Parathyroid adenoma (tissue), 2 donors: ENCODE data around the gene NUDT9.

Source experiments
- H2AFZ ChIP-seq: fragments of 300-600 bp; sonication (generic); one replicate; pipeline ENCODE4 v1.7.0; 2017; ENCODE audit warnings: antibody characterized with exemption, mild to moderate bottlenecking
- H3K27ac ChIP-seq: fragments of 300-600 bp; sonication (generic); one replicate; pipeline ENCODE4 v1.7.0; 2017
- H3K27me3 ChIP-seq: fragments of 300-600 bp; sonication (generic); one replicate; pipeline ENCODE4 v1.7.0; 2017; ENCODE audit warnings: low read length; ENCODE audit not compliant: control insufficient read depth, insufficient read depth
- H3K36me3 ChIP-seq: fragments of 300-600 bp; sonication (generic); one replicate; pipeline ENCODE4 v1.7.0; 2017; ENCODE audit warnings: low read length; ENCODE audit not compliant: control insufficient read depth, insufficient read depth
- H3K4me1 ChIP-seq: fragments of 300-600 bp; sonication (generic); one replicate; pipeline ENCODE4 v1.7.0; 2017; ENCODE audit warnings: control low read depth
- H3K4me2 ChIP-seq: fragments of 300-600 bp; sonication (generic); one replicate; pipeline ENCODE4 v1.7.0; 2017; ENCODE audit warnings: low read length
- H3K4me3 ChIP-seq: fragments of 300-600 bp; sonication (generic); one replicate; pipeline ENCODE4 v1.7.0; 2017; ENCODE audit warnings: low read depth, low read length
- H3K79me2 ChIP-seq: fragments of 300-600 bp; sonication (generic); one replicate; pipeline ENCODE4 v1.7.0; 2017; ENCODE audit warnings: control low read depth
- H3K9ac ChIP-seq: fragments of 300-600 bp; sonication (generic); one replicate; pipeline ENCODE4 v1.7.0; 2017; ENCODE audit warnings: mild to moderate bottlenecking
- H3K9me3 ChIP-seq: fragments of 300-600 bp; sonication (generic); one replicate; pipeline ENCODE4 v1.7.0; 2017; ENCODE audit warnings: low read length; ENCODE audit not compliant: control insufficient read depth
- TF ChIP-seq, protein P1 (sequence below): fragments of 300-600 bp; sonication (generic); IDR thresholded peaks from one replicate; pipeline ENCODE4 v1.7.0; 2017; ENCODE audit warnings: antibody characterized with exemption, mild to moderate bottlenecking
- donor health status: primary hyperparathyroidism.

Gene NUDT9

DNA sequence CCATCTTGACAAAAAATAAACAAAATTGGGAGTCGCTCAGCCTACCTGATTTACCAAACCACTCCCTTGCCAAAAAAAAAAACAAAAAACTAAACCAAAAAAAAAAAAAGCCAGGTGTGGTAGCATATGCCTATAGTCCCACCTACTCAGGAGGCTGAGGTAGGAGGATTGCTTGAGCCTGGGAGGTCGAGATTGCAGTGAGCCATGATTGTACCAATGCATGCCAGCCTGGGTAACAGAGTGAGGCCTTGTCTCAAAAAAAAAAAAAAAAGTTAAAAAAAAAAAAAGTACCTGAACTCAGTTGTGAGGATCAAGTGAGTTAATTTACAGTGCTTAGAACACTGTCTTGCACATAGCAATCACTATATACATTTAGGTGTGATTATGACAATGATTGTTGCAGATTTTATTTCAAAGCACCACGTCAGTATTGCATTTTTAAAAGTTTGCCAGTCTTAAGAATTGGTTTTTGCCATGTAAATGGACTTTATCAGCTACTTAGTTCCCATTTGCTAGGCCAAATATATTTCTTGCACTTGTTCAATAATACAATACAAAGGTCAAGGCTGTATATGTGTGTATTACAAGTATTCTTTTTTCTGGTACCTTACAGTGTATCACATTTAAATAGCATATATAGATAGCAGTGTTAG is 4.6 kb downstream of the NUDT9 start:
- TF ChIP-seq, protein P1, sequence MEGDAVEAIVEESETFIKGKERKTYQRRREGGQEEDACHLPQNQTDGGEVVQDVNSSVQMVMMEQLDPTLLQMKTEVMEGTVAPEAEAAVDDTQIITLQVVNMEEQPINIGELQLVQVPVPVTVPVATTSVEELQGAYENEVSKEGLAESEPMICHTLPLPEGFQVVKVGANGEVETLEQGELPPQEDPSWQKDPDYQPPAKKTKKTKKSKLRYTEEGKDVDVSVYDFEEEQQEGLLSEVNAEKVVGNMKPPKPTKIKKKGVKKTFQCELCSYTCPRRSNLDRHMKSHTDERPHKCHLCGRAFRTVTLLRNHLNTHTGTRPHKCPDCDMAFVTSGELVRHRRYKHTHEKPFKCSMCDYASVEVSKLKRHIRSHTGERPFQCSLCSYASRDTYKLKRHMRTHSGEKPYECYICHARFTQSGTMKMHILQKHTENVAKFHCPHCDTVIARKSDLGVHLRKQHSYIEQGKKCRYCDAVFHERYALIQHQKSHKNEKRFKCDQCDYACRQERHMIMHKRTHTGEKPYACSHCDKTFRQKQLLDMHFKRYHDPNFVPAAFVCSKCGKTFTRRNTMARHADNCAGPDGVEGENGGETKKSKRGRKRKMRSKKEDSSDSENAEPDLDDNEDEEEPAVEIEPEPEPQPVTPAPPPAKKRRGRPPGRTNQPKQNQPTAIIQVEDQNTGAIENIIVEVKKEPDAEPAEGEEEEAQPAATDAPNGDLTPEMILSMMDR, result no peak
- Histone ChIP-seq H3K4me2 (no peak overlapping the region), H3K9me3 (no peaks in the 10 kb centered on the region), H3K9ac (no peak overlapping the region), H3K27ac (no peak overlapping the region), H3K4me1 (no peaks in the 10 kb centered on the region), H3K4me3 (no peak overlapping the region), H3K27me3 (no peaks in the 10 kb centered on the region), H3K36me3 (no peaks in the 10 kb centered on the region), H3K79me2 (peaks cover 5% of the 10 kb centered on the region), H2AFZ (no peak overlapping the region)

DNA sequence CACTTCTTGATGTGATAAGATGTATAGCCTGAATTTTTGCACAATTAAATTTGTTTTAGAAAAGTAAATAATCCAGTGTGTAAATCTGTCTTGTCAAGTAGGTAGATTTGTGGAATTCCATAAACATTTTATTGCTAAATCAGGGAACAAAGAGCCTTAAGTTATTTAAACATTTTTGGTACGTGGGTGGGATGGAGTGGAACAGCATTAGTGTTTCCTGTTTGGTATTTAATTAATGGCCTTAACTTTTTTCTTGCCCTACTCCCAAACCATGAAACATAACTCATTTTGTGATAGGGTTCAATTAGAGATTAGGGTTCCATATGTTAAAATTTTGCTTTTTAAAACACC is 5.1 kb downstream of the NUDT9 start:
- H3K4me1 ChIP-seq, result no peaks in the 10 kb centered on the region
- TF ChIP-seq, protein P1, result no peak
- H3K4me3 ChIP-seq, result no peak overlapping the region
- H3K4me2 ChIP-seq, result no peak overlapping the region
- no peak overlapping the region for H3K9ac ChIP-seq
- no peak overlapping the region for H2AFZ ChIP-seq
- no peaks in the 10 kb centered on the region for H3K27me3 ChIP-seq
- no peaks in the 10 kb centered on the region for H3K36me3 ChIP-seq
- H3K27ac ChIP-seq, result no peak overlapping the region
- peaks cover 5% of the 10 kb centered on the region for H3K79me2 ChIP-seq
- no peaks in the 10 kb centered on the region for H3K9me3 ChIP-seq

DNA sequence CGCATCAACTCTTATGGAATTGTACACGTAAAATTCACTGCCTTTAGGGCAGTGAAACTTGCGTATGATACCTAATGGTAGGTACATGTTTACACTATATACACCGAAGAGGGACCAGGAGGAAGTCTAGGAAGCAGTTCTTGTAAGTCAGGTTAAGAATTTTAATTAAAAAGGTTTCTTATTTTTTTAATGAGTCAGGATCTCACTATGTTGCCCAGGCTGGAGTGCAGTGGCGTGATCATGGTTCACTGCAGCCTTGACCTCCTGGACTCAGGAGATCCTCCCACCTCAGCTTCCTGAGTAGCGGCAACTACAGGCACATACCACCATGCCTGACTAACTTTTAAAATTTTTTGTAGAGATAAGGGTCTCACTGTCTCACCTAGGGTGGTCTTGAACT is 6.6 kb downstream of the NUDT9 start:
- peaks cover 5% of the 10 kb centered on the region for H3K79me2 ChIP-seq
- H3K4me2 ChIP-seq, result no peak overlapping the region
- H2AFZ ChIP-seq, result no peak overlapping the region
- H3K9me3 ChIP-seq, result no peaks in the 10 kb centered on the region
- TF ChIP-seq, protein P1, result no peak
- H3K36me3 ChIP-seq, result no peaks in the 10 kb centered on the region
- H3K9ac ChIP-seq, result no peak overlapping the region
- H3K27ac ChIP-seq, result no peak overlapping the region
- no peaks in the 10 kb centered on the region for H3K27me3 ChIP-seq
- peaks cover 2% of the 10 kb centered on the region for H3K4me1 ChIP-seq
- H3K4me3 ChIP-seq, result no peak overlapping the region

DNA sequence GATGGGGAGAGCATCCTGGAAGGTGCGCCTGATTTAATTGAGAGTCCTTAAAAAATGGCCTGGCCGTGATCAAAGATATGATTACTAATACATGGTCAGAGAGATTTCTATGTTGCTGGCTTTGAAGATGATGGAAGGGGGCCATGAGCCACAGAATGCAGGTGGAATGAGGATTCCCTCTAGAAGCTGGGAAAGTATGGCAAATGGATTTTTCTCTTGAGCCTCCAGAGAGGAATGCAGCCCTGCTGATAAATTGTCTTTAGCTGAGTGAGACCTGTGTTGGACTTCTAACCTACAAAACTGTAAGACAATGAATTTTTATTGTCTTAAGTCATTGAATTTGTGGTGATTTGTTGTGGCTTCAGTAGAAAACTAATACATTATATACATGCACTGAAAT is 7.7 kb downstream of the NUDT9 start:
- H3K9ac ChIP-seq, result no peak overlapping the region
- no peak overlapping the region for H3K27ac ChIP-seq
- TF ChIP-seq, protein P1, result no peak
- peaks cover under 1% of the 10 kb centered on the region for H3K79me2 ChIP-seq
- H3K4me3 ChIP-seq, result no peak overlapping the region
- H3K4me2 ChIP-seq, result no peak overlapping the region
- H2AFZ ChIP-seq, result no peak overlapping the region
- no peaks in the 10 kb centered on the region for H3K36me3 ChIP-seq
- H3K27me3 ChIP-seq, result no peaks in the 10 kb centered on the region
- peaks cover 2% of the 10 kb centered on the region for H3K4me1 ChIP-seq
- no peaks in the 10 kb centered on the region for H3K9me3 ChIP-seq

DNA sequence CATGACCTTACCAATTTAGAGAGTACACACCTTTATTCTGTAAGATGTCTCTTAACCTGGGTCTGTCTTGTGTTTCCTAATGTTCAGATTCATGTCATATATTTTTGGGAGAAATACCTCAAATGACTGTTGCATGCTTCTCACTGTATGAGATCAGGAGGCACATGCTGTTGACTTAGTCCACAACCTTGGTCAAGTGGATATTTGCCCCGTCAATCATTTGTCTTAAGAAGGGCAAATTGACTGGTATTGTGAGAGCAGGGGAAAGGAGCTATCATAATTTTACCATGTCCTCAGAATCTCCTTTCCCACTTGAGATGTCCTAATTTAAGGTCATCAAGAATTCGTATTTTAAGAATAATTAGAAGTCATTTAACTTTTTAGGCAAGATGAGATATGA is 11.0 kb downstream of the NUDT9 start:
- Histone ChIP-seq H3K9ac (no peak overlapping the region), H2AFZ (no peak overlapping the region), H3K27me3 (no peaks in the 10 kb centered on the region), H3K4me2 (no peak overlapping the region), H3K9me3 (no peaks in the 10 kb centered on the region), H3K79me2 (no peaks in the 10 kb centered on the region), H3K27ac (no peak overlapping the region), H3K4me1 (peaks cover 2% of the 10 kb centered on the region), H3K4me3 (no peak overlapping the region), H3K36me3 (no peaks in the 10 kb centered on the region)
- TF ChIP-seq, protein P1, result no peak
